Measurements from ENCODE around the gene ASAP3. TPM values are rescaled to one million over a fixed set of nuclear protein-coding genes. Genes with fewer than 3 reads are reported as not detected.
A peak's percentile ranks its signal among the peaks of the same experiment; 100 is the strongest.

Gene ASAP3
- total and polyA plus RNA-seq, 4 donors: 8.3 to 25.9 (median 16.7) TPM

GRCh38 chr1:23452011-23452411 lies 32.0 kb downstream of the ASAP3 start:
- H3K9ac ChIP-seq (ENCODE audit: low read depth in 1 of 2, low read length in 2 of 2): no peak overlapping the region
- no peak for DNase-seq (ENCODE audit: low spot score)
- TF ChIP-seq MAX (IDR thresholded peaks at IDR 0.05): peak; percentile 20
- no peak for TF ChIP-seq NR2F2 (IDR thresholded peaks at IDR 0.05)
- TF ChIP-seq SP1 (IDR thresholded peaks at IDR 0.05): peak; percentile 30
- TF ChIP-seq HNF4A (conservative IDR thresholded peaks at IDR 0.05): peak in 1 of 2 donors; percentile 41
- no peak for TF ChIP-seq EGR1 (IDR thresholded peaks at IDR 0.05; ENCODE audit: low read depth in 2 of 2)
- no peak for TF ChIP-seq RAD21 (IDR thresholded peaks at IDR 0.05)
- TF ChIP-seq RXRA (IDR thresholded peaks at IDR 0.05): peak in 1 of 2 donors; percentile 51
- WGBS: 23% methylated on average over 5 of the region's 5 CpGs
- no peak overlapping the region for H3K4me3 ChIP-seq (ENCODE audit: low read depth in 1 of 3, low read length in 3 of 3)
- H3K9me3 ChIP-seq (ENCODE audit: control insufficient read depth in 4 of 4, low read length in 3 of 4): no peaks in the 10 kb centered on the region
- peaks cover 0 to 4% (median 0%) of the 10 kb centered on the region in 4 donors for H3K36me3 ChIP-seq (ENCODE audit: control insufficient read depth in 4 of 4, insufficient read depth in 3 of 4, low read depth in 1 of 4, low read length in 3 of 4)
- peaks cover 5 to 32% (median 18%) of the 10 kb centered on the region in 4 donors for H3K4me1 ChIP-seq (ENCODE audit: control insufficient read depth in 4 of 4, insufficient read depth in 4 of 4, low read length in 3 of 4)
- H3K27me3 ChIP-seq (ENCODE audit: control insufficient read depth in 4 of 4, insufficient read depth in 4 of 4, low read length in 3 of 4): no peaks in the 10 kb centered on the region
- peak overlapping the region in 1 of 2 donors; percentile 17 for H3K27ac ChIP-seq (ENCODE audit: low read depth in 1 of 2, low read length in 2 of 2)

DNA sequence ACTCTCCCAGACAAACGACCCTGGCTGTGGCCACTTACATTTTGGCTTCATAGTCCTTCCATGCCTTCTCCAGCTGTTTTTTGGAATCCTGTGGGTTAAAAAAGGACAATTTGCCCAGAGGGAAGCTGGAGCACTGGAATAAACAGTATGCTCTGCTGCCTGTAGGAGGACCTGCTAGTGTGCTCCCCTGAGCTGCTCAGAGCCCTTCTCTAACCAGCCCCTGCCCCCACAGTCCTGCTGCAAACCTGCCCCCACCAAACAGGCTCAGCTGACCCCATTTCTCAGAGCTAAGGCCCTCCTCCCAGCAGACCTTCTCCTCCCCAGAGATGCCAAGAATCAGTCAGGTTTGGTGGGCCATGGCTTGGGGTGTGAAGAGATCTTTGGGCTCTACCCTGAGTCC lies 32.5 kb downstream of the ASAP3 start:
- no peak overlapping the region for H3K9ac ChIP-seq (ENCODE audit: low read depth in 1 of 2, low read length in 2 of 2)
- TF ChIP-seq, protein P1, sequence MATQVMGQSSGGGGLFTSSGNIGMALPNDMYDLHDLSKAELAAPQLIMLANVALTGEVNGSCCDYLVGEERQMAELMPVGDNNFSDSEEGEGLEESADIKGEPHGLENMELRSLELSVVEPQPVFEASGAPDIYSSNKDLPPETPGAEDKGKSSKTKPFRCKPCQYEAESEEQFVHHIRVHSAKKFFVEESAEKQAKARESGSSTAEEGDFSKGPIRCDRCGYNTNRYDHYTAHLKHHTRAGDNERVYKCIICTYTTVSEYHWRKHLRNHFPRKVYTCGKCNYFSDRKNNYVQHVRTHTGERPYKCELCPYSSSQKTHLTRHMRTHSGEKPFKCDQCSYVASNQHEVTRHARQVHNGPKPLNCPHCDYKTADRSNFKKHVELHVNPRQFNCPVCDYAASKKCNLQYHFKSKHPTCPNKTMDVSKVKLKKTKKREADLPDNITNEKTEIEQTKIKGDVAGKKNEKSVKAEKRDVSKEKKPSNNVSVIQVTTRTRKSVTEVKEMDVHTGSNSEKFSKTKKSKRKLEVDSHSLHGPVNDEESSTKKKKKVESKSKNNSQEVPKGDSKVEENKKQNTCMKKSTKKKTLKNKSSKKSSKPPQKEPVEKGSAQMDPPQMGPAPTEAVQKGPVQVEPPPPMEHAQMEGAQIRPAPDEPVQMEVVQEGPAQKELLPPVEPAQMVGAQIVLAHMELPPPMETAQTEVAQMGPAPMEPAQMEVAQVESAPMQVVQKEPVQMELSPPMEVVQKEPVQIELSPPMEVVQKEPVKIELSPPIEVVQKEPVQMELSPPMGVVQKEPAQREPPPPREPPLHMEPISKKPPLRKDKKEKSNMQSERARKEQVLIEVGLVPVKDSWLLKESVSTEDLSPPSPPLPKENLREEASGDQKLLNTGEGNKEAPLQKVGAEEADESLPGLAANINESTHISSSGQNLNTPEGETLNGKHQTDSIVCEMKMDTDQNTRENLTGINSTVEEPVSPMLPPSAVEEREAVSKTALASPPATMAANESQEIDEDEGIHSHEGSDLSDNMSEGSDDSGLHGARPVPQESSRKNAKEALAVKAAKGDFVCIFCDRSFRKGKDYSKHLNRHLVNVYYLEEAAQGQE (IDR thresholded peaks at IDR 0.05): no peak
- TF ChIP-seq ZBTB33 (IDR thresholded peaks at IDR 0.05): no peak
- no peak for TF ChIP-seq GABPA (IDR thresholded peaks at IDR 0.05 in 1 of 2, conservative IDR thresholded peaks at IDR 0.05 in 1 of 2)
- TF ChIP-seq YY1 (IDR thresholded peaks at IDR 0.05): no peak
- 54% methylated on average over 1 of the region's 1 CpG for WGBS
- H3K36me3 ChIP-seq (ENCODE audit: control insufficient read depth in 4 of 4, insufficient read depth in 3 of 4, low read depth in 1 of 4, low read length in 3 of 4): peaks cover 0 to 4% (median 0%) of the 10 kb centered on the region in 4 donors
- peaks cover under 1 to 31% (median 17%) of the 10 kb centered on the region in 4 donors for H3K4me1 ChIP-seq (ENCODE audit: control insufficient read depth in 4 of 4, insufficient read depth in 4 of 4, low read length in 3 of 4)
- H3K4me3 ChIP-seq (ENCODE audit: low read depth in 1 of 3, low read length in 3 of 3): no peak overlapping the region
- H3K27me3 ChIP-seq (ENCODE audit: control insufficient read depth in 4 of 4, insufficient read depth in 4 of 4, low read length in 3 of 4): no peaks in the 10 kb centered on the region
- peak overlapping the region in 1 of 2 donors; percentile 17 for H3K27ac ChIP-seq (ENCODE audit: low read depth in 1 of 2, low read length in 2 of 2)
- DNase-seq (ENCODE audit: low spot score): no peak
- H3K9me3 ChIP-seq (ENCODE audit: control insufficient read depth in 4 of 4, low read length in 3 of 4): no peaks in the 10 kb centered on the region

DNA sequence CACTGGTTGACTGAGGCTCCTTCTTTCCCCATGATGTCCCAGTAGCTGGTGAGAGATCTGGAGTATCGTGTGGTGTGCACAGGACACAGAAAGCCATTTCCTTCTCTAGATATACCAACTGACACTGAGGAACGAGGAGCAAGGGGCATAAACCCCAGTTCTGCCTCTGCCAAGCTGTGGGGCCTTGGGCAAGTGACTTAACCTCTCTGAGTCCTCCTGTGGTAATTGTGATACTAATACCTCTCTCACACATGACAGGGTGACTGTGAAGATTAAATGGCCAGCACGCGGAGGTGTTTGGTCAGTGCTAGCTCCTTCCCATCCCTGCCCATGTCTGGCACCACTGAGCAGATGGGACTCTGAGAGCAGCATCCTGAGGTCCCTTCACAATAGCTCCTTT lies 33.1 kb downstream of the ASAP3 start:
- H3K36me3 ChIP-seq (ENCODE audit: control insufficient read depth in 4 of 4, insufficient read depth in 3 of 4, low read depth in 1 of 4, low read length in 3 of 4): peaks cover 0 to 4% (median 0%) of the 10 kb centered on the region in 4 donors
- H3K9ac ChIP-seq (ENCODE audit: low read depth in 1 of 2, low read length in 2 of 2): no peak overlapping the region
- TF ChIP-seq RXRA (IDR thresholded peaks at IDR 0.05) (no peak), YY1 (IDR thresholded peaks at IDR 0.05) (no peak), HNF4G (IDR thresholded peaks at IDR 0.05) (no peak), HNF4A (conservative IDR thresholded peaks at IDR 0.05) (no peak), FOXA1 (IDR thresholded peaks at IDR 0.05) (no peak), JUND (IDR thresholded peaks at IDR 0.05) (no peak), ZBTB33 (IDR thresholded peaks at IDR 0.05) (no peak), TAF1 (conservative IDR thresholded peaks at IDR 0.05) (no peak), SP1 (IDR thresholded peaks at IDR 0.05) (no peak), EGR1 (IDR thresholded peaks at IDR 0.05; ENCODE audit: low read depth in 2 of 2) (no peak), ATF3 (IDR thresholded peaks at IDR 0.05) (no peak)
- TF ChIP-seq, protein P1 (IDR thresholded peaks at IDR 0.05): no peak

More for the DNA sequence above, 33.1 kb downstream of the ASAP3 start:
- Histone ChIP-seq H3K4me1 (ENCODE audit: control insufficient read depth in 4 of 4, insufficient read depth in 4 of 4, low read length in 3 of 4) (peaks cover 2 to 29% (median 18%) of the 10 kb centered on the region in 4 donors), H3K27me3 (ENCODE audit: control insufficient read depth in 4 of 4, insufficient read depth in 4 of 4, low read length in 3 of 4) (no peaks in the 10 kb centered on the region), H3K9me3 (ENCODE audit: control insufficient read depth in 4 of 4, low read length in 3 of 4) (no peaks in the 10 kb centered on the region), H3K4me3 (ENCODE audit: low read depth in 1 of 3, low read length in 3 of 3) (no peak overlapping the region), H3K27ac (ENCODE audit: low read depth in 1 of 2, low read length in 2 of 2) (no peak overlapping the region)
- 92% methylated on average over 4 of the region's 4 CpGs for WGBS
- DNase-seq (ENCODE audit: low spot score): no peak
